RWPE2 (cell line): Measurements from ENCODE around the gene TCEAL3.
A peak's percentile ranks its signal among the peaks of the same experiment; 100 is the strongest.
"Not testable (repeated sequence)": the region's sequence is repeated elsewhere in the genome, so short reads cannot be mapped to it uniquely, and the experiment has no call there.

Source experiments
- ATAC-seq: fragments of 200-7000 bp; cut with Tn5 transposase; 3 replicates; pipeline ENCODE4 v1.9.1; 2021; ENCODE audit warnings: low read depth
- DNase-seq: peaks from one replicate; pipeline ENCODE4 v3.0.0-alpha.2; 2020; ENCODE audit warnings: low spot score
- H3K27ac ChIP-seq: fragments of 450-650 bp; 2 replicates; pipeline ENCODE4 v1.5.1; 2017; ENCODE audit warnings: mild to moderate bottlenecking; ENCODE audit not compliant: poor library complexity, severe bottlenecking
- H3K27me3 ChIP-seq: fragments of 250-450 bp; sonication (Bioruptor Pico); 2 replicates; pipeline ENCODE4 v1.5.1; 2021; ENCODE audit warnings: mild to moderate bottlenecking, moderate library complexity; ENCODE audit not compliant: insufficient read depth, poor library complexity, severe bottlenecking
- H3K36me3 ChIP-seq: fragments of 250-450 bp; sonication (Bioruptor Pico); 2 replicates; pipeline ENCODE4 v1.5.1; 2020; ENCODE audit warnings: low read depth, mild to moderate bottlenecking, moderate library complexity
- H3K4me1 ChIP-seq: fragments of 250-450 bp; sonication (Bioruptor Pico); 2 replicates; pipeline ENCODE4 v1.5.1; 2021; ENCODE audit warnings: mild to moderate bottlenecking, moderate library complexity; ENCODE audit not compliant: insufficient read depth, poor library complexity, severe bottlenecking
- H3K4me3 ChIP-seq: fragments of 250-450 bp; sonication (Bioruptor Pico); 2 replicates; pipeline ENCODE4 v1.5.1; 2021; ENCODE audit warnings: mild to moderate bottlenecking, moderate library complexity; ENCODE audit not compliant: severe bottlenecking
- H3K9me3 ChIP-seq: fragments of 250-450 bp; sonication (Bioruptor Pico); 2 replicates; pipeline ENCODE4 v1.5.1; 2021; ENCODE audit warnings: mild to moderate bottlenecking, moderate library complexity; ENCODE audit not compliant: severe bottlenecking
- TF ChIP-seq, protein P1 (sequence below): fragments of 450-650 bp; IDR thresholded peaks from one replicate; pipeline ENCODE4 v1.5.1; 2017; ENCODE audit warnings: mild to moderate bottlenecking, moderate library complexity; ENCODE audit not compliant: poor library complexity, severe bottlenecking

TCEAL3 gene

DNA sequence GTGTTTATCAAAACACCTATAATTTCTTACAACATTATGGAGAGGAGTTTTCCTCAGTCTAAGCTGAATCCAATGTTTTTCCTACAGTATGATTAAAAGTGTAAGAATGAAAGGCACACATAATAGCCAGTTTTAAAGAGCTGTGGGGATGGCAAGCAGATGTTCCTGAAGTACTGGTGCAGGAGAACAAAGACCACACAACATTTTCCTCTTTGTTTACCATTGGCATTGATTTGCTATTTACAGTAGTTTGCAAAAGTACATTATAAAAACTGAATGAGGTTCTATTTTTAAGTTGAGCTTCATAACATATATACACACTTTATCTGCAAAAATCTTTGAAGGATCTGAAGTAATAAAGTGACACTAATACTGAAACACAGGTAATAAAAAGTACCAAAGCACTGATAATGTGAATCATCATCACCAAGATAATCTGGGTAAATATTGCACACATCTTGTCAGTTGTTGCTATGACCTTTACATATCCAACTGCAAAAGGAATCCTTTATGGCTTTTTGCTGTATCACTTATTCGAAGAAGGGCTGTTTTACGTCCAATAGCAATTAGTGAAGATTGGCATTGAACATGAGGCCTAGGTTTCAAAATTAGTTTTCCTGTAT lies 43.5 kb downstream of the TCEAL3 start:
- H3K27me3 ChIP-seq: no peaks in the 10 kb centered on the region
- peaks cover 5% of the 10 kb centered on the region for H3K4me1 ChIP-seq
- no peaks in the 10 kb centered on the region for H3K36me3 ChIP-seq
- no peak overlapping the region for H3K4me3 ChIP-seq
- DNase-seq (no peak), ATAC-seq (no peak)
- TF ChIP-seq, protein P1, sequence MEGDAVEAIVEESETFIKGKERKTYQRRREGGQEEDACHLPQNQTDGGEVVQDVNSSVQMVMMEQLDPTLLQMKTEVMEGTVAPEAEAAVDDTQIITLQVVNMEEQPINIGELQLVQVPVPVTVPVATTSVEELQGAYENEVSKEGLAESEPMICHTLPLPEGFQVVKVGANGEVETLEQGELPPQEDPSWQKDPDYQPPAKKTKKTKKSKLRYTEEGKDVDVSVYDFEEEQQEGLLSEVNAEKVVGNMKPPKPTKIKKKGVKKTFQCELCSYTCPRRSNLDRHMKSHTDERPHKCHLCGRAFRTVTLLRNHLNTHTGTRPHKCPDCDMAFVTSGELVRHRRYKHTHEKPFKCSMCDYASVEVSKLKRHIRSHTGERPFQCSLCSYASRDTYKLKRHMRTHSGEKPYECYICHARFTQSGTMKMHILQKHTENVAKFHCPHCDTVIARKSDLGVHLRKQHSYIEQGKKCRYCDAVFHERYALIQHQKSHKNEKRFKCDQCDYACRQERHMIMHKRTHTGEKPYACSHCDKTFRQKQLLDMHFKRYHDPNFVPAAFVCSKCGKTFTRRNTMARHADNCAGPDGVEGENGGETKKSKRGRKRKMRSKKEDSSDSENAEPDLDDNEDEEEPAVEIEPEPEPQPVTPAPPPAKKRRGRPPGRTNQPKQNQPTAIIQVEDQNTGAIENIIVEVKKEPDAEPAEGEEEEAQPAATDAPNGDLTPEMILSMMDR: no peak
- H3K9me3 ChIP-seq: no peaks in the 10 kb centered on the region
- H3K27ac ChIP-seq: no peak overlapping the region

DNA sequence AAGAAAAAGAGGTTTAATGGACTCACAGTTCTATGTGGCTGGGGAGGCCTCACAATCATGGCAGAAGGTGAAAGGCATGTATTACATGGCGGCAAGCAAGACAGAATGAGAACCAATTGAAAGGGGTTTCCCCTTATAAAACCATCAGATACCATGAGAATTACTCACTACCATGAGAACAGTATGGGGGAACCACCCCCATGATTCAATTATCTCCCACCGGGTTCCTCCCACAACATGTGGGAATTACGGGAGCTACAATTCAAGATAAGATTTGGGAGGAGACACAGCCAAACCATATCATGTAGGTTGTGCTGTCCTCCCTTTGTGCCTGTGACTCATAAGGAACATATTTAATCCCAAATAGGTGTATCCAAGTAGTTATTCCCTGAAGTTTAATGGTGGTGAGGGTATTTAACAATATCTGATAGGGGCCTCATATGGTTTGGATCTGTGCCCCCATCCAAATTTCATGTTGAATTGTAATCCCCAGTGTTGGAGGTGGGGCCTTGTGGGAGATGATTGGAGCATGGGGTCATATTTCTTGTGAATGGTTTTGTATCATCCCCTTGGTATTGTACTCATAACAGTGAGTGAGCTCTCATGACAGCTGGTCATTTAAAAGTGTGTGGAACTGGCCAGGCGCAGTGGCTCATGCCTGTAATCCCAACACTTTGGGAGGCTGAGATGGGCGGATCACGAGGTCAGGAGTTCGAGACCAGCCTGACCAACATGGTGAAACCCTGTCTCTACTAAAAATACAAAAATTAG lies 47.7 kb downstream of the TCEAL3 start:
- Histone ChIP-seq H3K4me1 (peaks cover 17% of the 10 kb centered on the region), H3K27ac (peak overlapping the region; percentile 66)
- not testable (repeated sequence) for H3K36me3 ChIP-seq, H3K4me3 ChIP-seq, ATAC-seq, DNase-seq, H3K9me3 ChIP-seq, H3K27me3 ChIP-seq

DNA sequence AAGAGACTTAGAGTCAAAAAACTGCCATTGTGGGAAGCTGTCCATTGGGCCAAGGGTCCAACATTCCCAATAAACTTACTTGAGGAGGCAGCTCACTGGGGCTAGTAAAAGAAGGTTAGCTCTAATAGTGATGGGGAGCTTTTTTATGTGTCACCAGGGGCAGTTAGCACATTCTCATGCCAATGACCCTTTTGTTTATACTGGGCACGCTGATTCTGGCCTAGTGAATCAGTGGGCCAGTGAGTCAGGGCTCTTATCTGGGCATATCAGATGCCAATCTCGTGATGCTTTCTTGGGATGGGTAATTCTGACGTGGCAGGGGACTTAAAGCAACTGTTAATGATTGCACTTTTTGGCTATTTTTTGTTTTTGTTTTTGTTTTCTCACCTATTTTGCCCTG lies 48.9 kb downstream of the TCEAL3 start:
- peak; percentile 71 for DNase-seq
- Histone ChIP-seq H3K27ac (peak overlapping the region; percentile 66), H3K4me3 (no peak overlapping the region), H3K9me3 (no peaks in the 10 kb centered on the region), H3K4me1 (peaks cover 17% of the 10 kb centered on the region), H3K27me3 (no peaks in the 10 kb centered on the region), H3K36me3 (no peaks in the 10 kb centered on the region)
- TF ChIP-seq, protein P1: no peak
- peak; percentile 94 for ATAC-seq

- H3K4me1 ChIP-seq: peaks cover 17% of the 10 kb centered on the region
- peak; percentile 24; the same call in 2 of the 3 replicates for ATAC-seq
- not testable (repeated sequence) for H3K27me3 ChIP-seq, H3K36me3 ChIP-seq, H3K9me3 ChIP-seq, H3K4me3 ChIP-seq, DNase-seq
- H3K27ac ChIP-seq: peak overlapping the region; percentile 66
These were observed 49.3 kb downstream of the TCEAL3 start for GRCh38 chrX:103657066-103657465.

GRCh38 chrX:103658681-103659433 lies 51.1 kb downstream of the TCEAL3 start:
- Histone ChIP-seq H3K27ac (no peak overlapping the region), H3K27me3 (no peaks in the 10 kb centered on the region), H3K4me3 (no peak overlapping the region), H3K9me3 (no peaks in the 10 kb centered on the region), H3K36me3 (no peaks in the 10 kb centered on the region), H3K4me1 (peaks cover 17% of the 10 kb centered on the region)
- DNase-seq (no peak), ATAC-seq (no peak)
- TF ChIP-seq, protein P1: no peak

DNA sequence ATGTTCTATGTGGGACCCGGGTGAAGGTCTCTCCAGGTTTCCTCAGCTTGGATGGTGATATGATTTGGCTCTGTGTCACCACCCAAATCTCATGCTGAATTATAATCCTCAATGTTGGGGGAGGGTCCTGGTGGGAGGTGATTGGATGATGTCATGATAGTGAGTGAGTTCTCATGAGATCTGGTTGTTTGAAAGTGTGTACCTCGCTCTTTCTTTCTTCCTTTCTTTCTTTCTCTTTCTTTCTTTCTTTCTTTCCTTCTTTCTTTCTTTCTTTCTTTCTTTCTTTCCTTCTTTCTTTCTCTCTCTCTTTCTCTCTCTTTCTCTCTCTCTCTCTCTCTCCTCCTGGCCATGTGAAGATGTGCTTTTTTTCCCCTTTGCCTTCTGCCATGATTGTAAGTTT lies 51.7 kb downstream of the TCEAL3 start:
- not testable (repeated sequence) for ATAC-seq, H3K4me3 ChIP-seq, H3K36me3 ChIP-seq, H3K9me3 ChIP-seq, H3K27me3 ChIP-seq, H3K27ac ChIP-seq, DNase-seq
- H3K4me1 ChIP-seq: peaks cover 17% of the 10 kb centered on the region
